Keratinocyte (primary cell): Measurements from ENCODE around the gene KRT38. TPM values are rescaled to one million over a fixed set of nuclear protein-coding genes. Genes with fewer than 3 reads are reported as not detected.

Experiments used
- DNase-seq: peaks from one replicate; pipeline ENCODE4 v3.0.0-alpha.2; 2011; ENCODE audit warnings: low read depth, missing footprints, low spot score
- FAIRE-seq: peaks from 2 replicates; lab custom pipeline; 2011; peaks lifted over from hg19 to GRCh38; lab: Jason Lieb, UNC
- H2AFZ ChIP-seq: 2 replicates; pipeline ENCODE4 v1.6.0; 2012; ENCODE audit warnings: low read length, control low read depth, inconsistent platforms; ENCODE audit not compliant: control insufficient read depth
- H3K27ac ChIP-seq: 2 replicates; pipeline ENCODE4 v1.5.1; 2011; ENCODE audit warnings: low read length; ENCODE audit not compliant: control insufficient read depth, insufficient read depth
- H3K27me3 ChIP-seq: 3 replicates; pipeline ENCODE4 v1.6.0; 2011; ENCODE audit warnings: low read length; ENCODE audit not compliant: control insufficient read depth, insufficient read depth; ENCODE audit errors: extremely low read depth
- H3K36me3 ChIP-seq, 2 experiments: 2 replicates in 1 of 2; 3 replicates in 1 of 2; pipeline ENCODE4 v1.5.1; 2011; ENCODE audit warnings: low read length in 2 of 2, mild to moderate bottlenecking in 1 of 2; ENCODE audit not compliant: control insufficient read depth in 2 of 2, insufficient read depth in 2 of 2; ENCODE audit errors: extremely low read depth in 1 of 2
- H3K4me1 ChIP-seq: 3 replicates; pipeline ENCODE4 v1.5.1; 2011; ENCODE audit warnings: low read length; ENCODE audit not compliant: control insufficient read depth, insufficient read depth; ENCODE audit errors: extremely low read depth
- H3K4me2 ChIP-seq: 3 replicates; pipeline ENCODE4 v1.6.0; 2011; ENCODE audit warnings: low read depth, low read length; ENCODE audit not compliant: control insufficient read depth, insufficient read depth; ENCODE audit errors: extremely low read depth
- H3K4me3 ChIP-seq, 3 experiments: fragments of 200-600 bp in 1 of 3; sonication (generic) in 1 of 3; 2 replicates in 2 of 3; 3 replicates in 1 of 3; pipeline ENCODE4 v1.5.1; 2011 to 2016; ENCODE audit warnings: low read length in 3 of 3, mild to moderate bottlenecking in 3 of 3, control low read depth in 2 of 3, inconsistent platforms in 1 of 3, low read depth in 1 of 3, mixed read lengths in 1 of 3, mixed run types in 1 of 3, moderate library complexity in 1 of 3; ENCODE audit not compliant: control insufficient read depth in 2 of 3, insufficient read depth in 2 of 3; ENCODE audit errors: extremely low read depth in 1 of 3
- H3K79me2 ChIP-seq: 2 replicates; pipeline ENCODE4 v1.6.0; 2012; ENCODE audit warnings: low read length; ENCODE audit not compliant: control insufficient read depth, insufficient read depth
- H3K9ac ChIP-seq: 3 replicates; pipeline ENCODE4 v1.6.0; 2011; ENCODE audit warnings: low read length; ENCODE audit not compliant: control insufficient read depth, insufficient read depth; ENCODE audit errors: extremely low read depth
- H3K9me1 ChIP-seq: 3 replicates; pipeline ENCODE4 v1.6.0; 2011; ENCODE audit warnings: low read length; ENCODE audit not compliant: control insufficient read depth, insufficient read depth; ENCODE audit errors: extremely low read depth
- H3K9me3 ChIP-seq: 2 replicates; pipeline ENCODE4 v1.5.1; 2012; ENCODE audit warnings: low read depth, low read length; ENCODE audit not compliant: control insufficient read depth
- H4K20me1 ChIP-seq: 3 replicates; pipeline ENCODE4 v1.6.0; 2011; ENCODE audit warnings: low read length; ENCODE audit not compliant: control insufficient read depth, insufficient read depth; ENCODE audit errors: extremely low read depth
- CTCF ChIP-seq, 3 experiments: IDR thresholded peaks in 1 of 3; conservative IDR thresholded peaks in 1 of 3; optimal IDR thresholded peaks in 1 of 3; 2 replicates in 2 of 3; 3 replicates in 1 of 3; pipeline versions ENCODE3 to v1.5.1; 2011; ENCODE audit warnings: low read length in 3 of 3, mild to moderate bottlenecking in 3 of 3, moderate library complexity in 2 of 3, control low read depth in 1 of 3, inconsistent platforms in 1 of 3; ENCODE audit not compliant: insufficient read depth in 2 of 3; ENCODE audit errors: extremely low read depth in 1 of 3
- EZH2 ChIP-seq: IDR thresholded peaks from one replicate; pipeline ENCODE4 v1.6.1; 2012; ENCODE audit warnings: inconsistent platforms, mild to moderate bottlenecking, low read length, moderate library complexity
- dilution Hi-C: fragments of 300-500 bp; cut with MboI; formaldehyde crosslinking; loops from one replicate; pipeline ENCODE4 v1.7.0; 2020; ENCODE audit warnings: low sequenced_read_pairs; ENCODE audit not compliant: extremely low pct_ligation_motif_present
- polyA plus RNA-seq, 5 experiments: library from polyadenylated mRNA; depleted of rRNA in 3 of 5; stranded (reverse) in 3 of 5; stranded (forward) in 1 of 5; unstranded in 1 of 5; fragments of >200 nt; gene quantifications; 1 replicate in 1 of 5; 2 replicates in 3 of 5; 3 replicates in 1 of 5; pipeline versions ENCODE4 v1.2.1 to v1.2.3, GENCODE V29; 2011 to 2012; ENCODE audit warnings: missing spikeins in 2 of 5, low read depth in 1 of 5, low replicate concordance in 1 of 5

KRT38 gene
- polyA plus RNA-seq, 1 donor (not counting 4 experiments of a cell fraction or from before 2014, with no cell fraction given), result not detected

- Histone ChIP-seq H4K20me1 (no peaks in the 10 kb centered on the region), H2AFZ (no peak overlapping the region), H3K4me2 (peak overlapping the region; percentile 73), H3K9ac (peak overlapping the region; percentile 67), H3K36me3 (peaks cover 0 to 1% of the 10 kb centered on the region in 2 experiments), H3K9me3 (no peaks in the 10 kb centered on the region), H3K27ac (peak overlapping the region; percentile 95), H3K9me1 (no peaks in the 10 kb centered on the region), H3K4me3 (no peak overlapping the region), H3K4me1 (peaks cover 60% of the 10 kb centered on the region), H3K27me3 (no peaks in the 10 kb centered on the region), H3K79me2 (peaks cover 11% of the 10 kb centered on the region)
- DNase-seq (no peak), FAIRE-seq (peak; percentile 79)
- TF ChIP-seq CTCF (optimal IDR thresholded peaks at IDR 0.05 in 1 of 3, IDR thresholded peaks at IDR 0.05 in 1 of 3, conservative IDR thresholded peaks at IDR 0.05 in 1 of 3; ENCODE audit: extremely low read depth in 1 of 3, insufficient read depth in 2 of 3, low read length in 3 of 3) (no peak), EZH2 (no peak)
- dilution Hi-C loops, result no loop called here
Measured at GRCh38 chr17:41393294-41393693, 47.5 kb downstream of the KRT38 start.

GRCh38 chr17:41392278-41392677 lies 48.5 kb downstream of the KRT38 start:
- TF ChIP-seq CTCF (optimal IDR thresholded peaks at IDR 0.05 in 1 of 3, IDR thresholded peaks at IDR 0.05 in 1 of 3, conservative IDR thresholded peaks at IDR 0.05 in 1 of 3; ENCODE audit: extremely low read depth in 1 of 3, insufficient read depth in 2 of 3, low read length in 3 of 3) (no peak), EZH2 (no peak)
- H3K4me2 ChIP-seq, result peak overlapping the region; percentile 3
- no peak overlapping the region for H3K9ac ChIP-seq
- dilution Hi-C loops, result no loop called here
- H3K4me3 ChIP-seq, result no peak overlapping the region
- no peaks in the 10 kb centered on the region for H3K9me1 ChIP-seq
- H3K36me3 ChIP-seq, result peaks cover 0 to 1% of the 10 kb centered on the region in 2 experiments
- FAIRE-seq (no peak), DNase-seq (no peak)
- peak overlapping the region; percentile 27 for H3K27ac ChIP-seq
- peaks cover 54% of the 10 kb centered on the region for H3K4me1 ChIP-seq
- no peak overlapping the region for H2AFZ ChIP-seq
- no peaks in the 10 kb centered on the region for H4K20me1 ChIP-seq
- no peaks in the 10 kb centered on the region for H3K9me3 ChIP-seq
- H3K79me2 ChIP-seq, result peaks cover 6% of the 10 kb centered on the region
- no peaks in the 10 kb centered on the region for H3K27me3 ChIP-seq
